CD4-positive, alpha-beta T cell treated with Interleukin-21 for 1 hour (primary cell): ENCODE data around the gene TBC1D30.
A peak's percentile ranks its signal among the peaks of the same experiment; 100 is the strongest.
"Not testable (repeated sequence)": the region's sequence is repeated elsewhere in the genome, so short reads cannot be mapped to it uniquely, and the experiment has no call there.

Source experiments
- DNase-seq: peaks from one replicate; pipeline ENCODE4 v3.0.0-alpha.2; 2020

The TBC1D30 gene

GRCh38 chr12:64806593-64807460 lies 17.6 kb upstream of the TBC1D30 start:
- no peak for DNase-seq

- DNase-seq, result no peak
Measured at GRCh38 chr12:64808110-64808509, 16.3 kb upstream of the TBC1D30 start.

- no peak for DNase-seq
Measured at GRCh38 chr12:64810831-64811230, 13.6 kb upstream of the TBC1D30 start.

GRCh38 chr12:64813723-64814122 lies 10.7 kb upstream of the TBC1D30 start:
- DNase-seq, result no peak

- no peak for DNase-seq
Measured at GRCh38 chr12:64814432-64814831, 10.0 kb upstream of the TBC1D30 start.

GRCh38 chr12:64819816-64820402 lies 4.5 kb upstream of the TBC1D30 start:
- no peak for DNase-seq

GRCh38 chr12:64820593-64820992 lies 3.9 kb upstream of the TBC1D30 start:
- no peak for DNase-seq

GRCh38 chr12:64821116-64821630 lies 3.3 kb upstream of the TBC1D30 start:
- DNase-seq, result no peak

GRCh38 chr12:64824130-64824499 lies 332 bp upstream of the TBC1D30 start:
- no peak for DNase-seq

GRCh38 chr12:64825143-64826021 lies 935 bp downstream of the TBC1D30 start:
- DNase-seq, result no peak

GRCh38 chr12:64826234-64826633 lies 1.8 kb downstream of the TBC1D30 start:
- peak; percentile 22 for DNase-seq

- DNase-seq, result no peak
Measured at GRCh38 chr12:64828713-64829112, 4.3 kb downstream of the TBC1D30 start.

- DNase-seq, result no peak
Measured at GRCh38 chr12:64833928-64834327, 9.5 kb downstream of the TBC1D30 start.

- no peak for DNase-seq
Measured at GRCh38 chr12:64835901-64836300, 11.5 kb downstream of the TBC1D30 start.

- no peak for DNase-seq
Measured at GRCh38 chr12:64836856-64837255, 12.4 kb downstream of the TBC1D30 start.

- DNase-seq, result no peak
Measured at GRCh38 chr12:64837427-64837826, 13.0 kb downstream of the TBC1D30 start.

- no peak for DNase-seq
Measured at GRCh38 chr12:64840119-64840518, 15.7 kb downstream of the TBC1D30 start.

GRCh38 chr12:64840949-64841717 lies 16.7 kb downstream of the TBC1D30 start:
- DNase-seq, result no peak

GRCh38 chr12:64848409-64848808 lies 24.0 kb downstream of the TBC1D30 start:
- not testable (repeated sequence) for DNase-seq

- no peak for DNase-seq
Measured at GRCh38 chr12:64858882-64859605, 34.6 kb downstream of the TBC1D30 start.

- DNase-seq, result no peak
Measured at GRCh38 chr12:64860446-64860998, 36.1 kb downstream of the TBC1D30 start.
